ENCODE data around the gene ROM1.
A peak's percentile ranks its signal among the peaks of the same experiment; 100 is the strongest.
"Not testable (repeated sequence)": the region's sequence is repeated elsewhere in the genome, so short reads cannot be mapped to it uniquely, and the experiment has no call there.

Gene ROM1

GRCh38 chr11:62612366-62613290, at the start of gene ROM1, which contains the start of gene EML3:
TSS of gene ROM1 (plus strand) at chr11:62613257. CDS start at chr11:62613282, 25 bp downstream.
TSS of gene EML3 (minus strand) at chr11:62612775. CDS start at chr11:62612457, 318 bp downstream.
- DNase-seq = peak; percentile 70

DNA sequence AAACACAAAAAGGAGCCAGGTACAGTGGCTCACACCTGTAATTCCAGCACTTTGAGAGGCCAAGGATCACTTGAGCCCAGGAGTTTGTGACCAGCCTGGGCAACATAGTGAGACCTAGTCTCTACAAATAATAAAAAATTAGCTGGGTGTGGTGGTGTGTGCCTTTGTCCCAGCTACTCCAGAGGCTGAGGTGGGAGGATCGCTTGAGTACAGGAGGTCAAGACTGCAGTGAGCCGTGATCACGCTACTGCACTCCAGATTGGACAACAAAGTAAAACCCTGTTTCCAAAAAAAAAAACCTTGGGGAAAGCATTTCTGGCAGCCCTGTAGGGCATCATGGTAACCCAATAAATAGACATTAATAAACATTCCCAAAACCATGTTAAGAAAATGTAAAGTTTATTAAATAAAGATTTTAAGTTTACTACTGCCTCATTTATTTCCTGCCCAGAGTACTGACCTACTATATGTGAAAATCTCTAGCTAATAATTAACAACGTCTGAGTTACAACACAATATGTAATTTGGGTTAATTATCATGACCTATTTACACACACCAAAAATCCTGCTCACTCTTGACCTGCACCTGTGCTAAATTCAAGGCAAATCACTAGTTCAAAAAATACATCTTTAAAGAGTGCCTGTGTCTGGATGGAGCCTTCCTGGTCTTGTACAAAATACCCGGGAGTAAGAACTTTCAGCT, 47.8 kb upstream of the ROM1 start:
- no peak for DNase-seq

GRCh38 chr11:62566247-62566646, 46.8 kb upstream of the ROM1 start:
- no peak for DNase-seq

DNA sequence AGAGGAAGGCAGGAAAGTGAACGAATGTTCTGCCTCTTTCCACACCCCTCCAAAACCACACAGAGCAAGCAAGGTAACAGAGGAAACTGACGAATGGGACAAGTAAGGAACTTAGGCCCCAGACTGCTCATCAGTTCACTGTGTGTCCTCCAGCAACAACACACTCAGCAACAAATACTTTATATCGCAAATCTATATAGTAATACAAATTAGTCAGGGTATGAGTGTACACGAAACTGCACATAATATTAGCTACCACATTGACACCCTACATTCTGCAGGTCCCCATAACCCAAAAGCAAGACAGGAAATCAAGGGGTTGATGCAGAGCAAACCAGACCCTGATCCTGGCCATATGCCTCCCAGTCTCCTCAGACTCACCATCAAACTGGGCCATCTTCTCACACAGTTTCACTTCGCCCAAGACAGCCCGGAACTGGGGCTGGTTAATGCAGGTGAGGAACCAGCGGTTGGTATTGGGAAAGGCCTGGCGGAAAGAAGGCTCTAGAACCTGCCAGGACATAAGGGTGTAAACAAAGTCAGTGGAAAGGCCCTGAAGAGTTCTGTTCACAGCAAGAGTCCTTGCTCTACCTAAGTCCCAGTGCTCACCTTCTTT, 45.9 kb upstream of the ROM1 start:
- no peak for DNase-seq

GRCh38 chr11:62569611-62570010, 43.4 kb upstream of the ROM1 start:
- no peak for DNase-seq

- not testable (repeated sequence) for DNase-seq
Measured at GRCh38 chr11:62570903-62571302, 42.2 kb upstream of the ROM1 start.

DNA sequence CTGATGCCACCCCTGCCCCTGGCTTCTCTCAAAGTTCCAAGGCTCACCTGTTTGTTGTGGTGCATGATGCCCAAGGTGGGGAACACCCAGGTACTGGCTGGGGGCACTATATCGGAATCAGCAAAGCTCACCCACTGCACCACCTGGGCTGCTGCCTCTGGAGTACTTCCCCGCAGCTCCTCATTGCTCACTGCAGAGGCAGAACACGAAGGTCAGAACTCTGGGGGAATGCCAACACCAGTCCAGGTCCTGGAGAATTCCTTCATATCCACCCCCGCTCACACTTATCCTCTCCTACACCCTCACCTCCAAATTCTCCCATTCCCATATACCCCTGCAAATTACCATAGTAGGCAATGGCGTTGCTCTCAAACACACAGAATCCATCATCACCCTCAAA, 41.6 kb upstream of the ROM1 start:
- DNase-seq = not testable (repeated sequence)

DNA sequence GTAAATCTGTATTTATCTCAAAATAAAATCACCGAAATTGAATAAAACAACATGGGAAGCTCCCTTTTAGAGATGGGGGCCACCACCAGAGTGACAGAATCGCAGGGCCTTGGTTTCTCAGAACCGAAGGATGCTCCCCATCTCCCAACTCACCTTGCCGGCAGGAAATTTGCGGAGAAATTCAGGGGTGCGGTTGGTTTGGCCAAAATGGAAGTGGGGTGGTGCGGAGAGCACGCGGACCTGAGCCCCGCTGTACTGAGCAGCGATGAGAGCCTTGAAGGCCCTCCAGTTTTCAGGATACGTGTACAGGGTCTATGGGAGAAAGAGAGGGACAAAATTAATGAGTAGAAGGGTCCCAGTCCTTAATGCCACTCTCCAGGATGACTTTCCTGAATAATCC, 40.6 kb upstream of the ROM1 start:
- no peak for DNase-seq

GRCh38 chr11:62573006-62573591, 40.0 kb upstream of the ROM1 start:
- peak; percentile 22 for DNase-seq

- DNase-seq = peak; percentile 99
Measured at GRCh38 chr11:62573592-62574362, 39.3 kb upstream of the ROM1 start, which contains the start of gene EEF1G. TSS of gene EEF1G (minus strand) at chr11:62573891. CDS start at chr11:62573842, 49 bp downstream.

DNA sequence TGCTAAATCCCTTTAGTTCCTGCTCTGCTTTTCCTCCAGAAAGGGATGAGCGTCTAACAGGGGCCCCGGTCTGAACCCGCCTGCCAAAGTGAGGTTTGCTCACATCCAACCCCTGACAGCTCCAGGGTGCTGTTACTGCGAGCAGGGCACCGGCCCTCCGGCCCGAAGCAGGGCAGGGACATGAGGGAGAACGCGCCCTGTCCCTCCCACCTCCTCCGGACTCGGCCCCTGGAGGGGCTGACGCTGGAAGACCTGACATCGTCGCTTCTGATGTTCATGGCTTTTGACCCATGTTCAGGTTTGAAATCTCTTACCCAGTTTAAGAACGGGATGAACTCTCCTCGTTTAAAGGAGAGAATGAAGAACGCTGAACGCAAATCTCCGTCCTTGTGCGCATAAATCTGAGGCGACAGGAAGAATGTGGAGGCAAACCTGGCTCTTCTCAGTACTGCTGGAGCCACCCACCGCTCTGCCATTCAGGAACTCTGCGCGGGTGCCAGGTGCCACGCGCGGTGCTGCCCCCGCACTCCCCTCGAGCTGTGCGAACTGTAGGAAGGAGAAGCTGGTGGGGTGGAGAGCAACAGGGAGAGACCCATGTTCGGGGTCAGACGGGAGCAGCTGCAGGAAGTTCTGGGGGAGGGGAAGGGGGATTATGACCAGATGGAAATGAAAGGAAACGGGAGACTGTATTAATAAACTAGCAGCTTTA, 38.5 kb upstream of the ROM1 start:
- no peak for DNase-seq

GRCh38 chr11:62575156-62575555, 37.9 kb upstream of the ROM1 start:
- peak; percentile 41 for DNase-seq

DNA sequence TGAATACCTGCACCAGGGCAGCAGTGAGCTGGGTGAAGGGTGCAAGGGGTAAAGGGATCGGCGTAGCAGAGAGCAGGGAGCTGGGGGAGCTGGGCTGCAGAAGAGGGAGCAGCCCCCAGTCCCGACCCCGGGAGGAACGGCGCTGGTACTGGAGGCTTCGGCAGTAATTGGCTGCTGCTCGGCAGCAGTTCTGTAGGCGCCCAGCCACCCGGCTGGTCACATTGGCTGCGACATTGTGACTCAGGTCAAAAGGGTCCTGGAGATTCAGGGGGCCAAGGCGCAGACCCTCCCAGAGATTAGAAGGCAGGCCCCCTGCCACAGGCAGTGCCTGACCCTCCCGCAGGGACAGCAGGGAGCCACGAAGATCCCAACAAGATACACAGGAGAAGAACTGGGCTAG, 37.2 kb upstream of the ROM1 start:
- no peak for DNase-seq

DNA sequence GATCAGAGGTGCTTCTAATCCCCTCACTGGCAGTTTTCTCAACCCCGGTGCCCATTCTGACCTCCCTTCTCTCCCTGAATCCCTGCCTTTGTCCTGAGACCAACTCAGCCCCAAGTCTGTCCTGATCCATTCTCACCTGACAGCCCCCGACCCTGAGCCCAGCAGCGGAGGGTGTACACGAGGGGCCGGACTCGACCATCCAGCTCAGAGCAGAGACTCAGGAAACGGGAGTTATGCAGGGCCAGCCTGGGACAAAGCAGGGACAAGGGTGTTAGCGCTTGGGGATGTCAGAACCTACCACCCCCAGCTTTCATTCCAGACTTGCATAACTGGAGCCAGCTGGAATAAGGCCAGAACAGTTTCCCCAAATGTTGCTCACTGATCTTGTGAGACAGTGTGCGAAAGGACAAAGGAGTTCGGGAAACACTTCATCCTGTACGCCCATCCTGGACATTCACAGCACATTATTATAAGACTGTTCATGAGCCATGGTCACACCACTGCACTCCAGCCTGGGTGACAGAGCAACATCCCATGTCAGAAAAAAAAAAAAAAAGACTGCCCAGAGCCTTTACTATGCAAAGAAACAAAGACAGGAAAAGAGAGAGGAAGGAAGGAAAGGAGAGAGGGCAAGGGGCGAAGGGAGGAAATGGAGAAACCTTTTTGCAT, 35.9 kb upstream of the ROM1 start:
- no peak for DNase-seq

DNA sequence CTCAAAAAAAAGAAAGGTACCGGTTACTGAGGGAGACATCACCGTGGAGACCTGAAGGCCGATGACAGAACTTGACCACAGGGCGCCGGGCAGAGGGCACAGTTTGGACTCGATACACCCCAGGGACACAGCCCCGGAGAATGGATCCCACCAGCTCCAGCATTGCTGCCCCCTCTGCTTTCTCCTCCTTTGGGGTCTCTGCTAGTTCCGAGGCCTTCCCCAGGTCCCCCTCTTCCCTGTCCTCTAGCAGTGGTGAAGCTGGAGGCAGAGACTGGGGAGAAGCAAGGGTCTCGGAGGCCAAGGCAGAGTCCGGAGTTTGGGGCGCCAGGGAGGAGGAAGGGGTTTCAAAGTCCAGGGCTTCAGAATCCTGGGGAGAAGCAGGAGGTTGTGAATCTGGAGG, 34.5 kb upstream of the ROM1 start:
- no peak for DNase-seq

GRCh38 chr11:62579252-62579651, 33.8 kb upstream of the ROM1 start:
- no peak for DNase-seq

- no peak for DNase-seq
Measured at GRCh38 chr11:62580959-62581715, 31.9 kb upstream of the ROM1 start.

GRCh38 chr11:62581735-62582134, 31.3 kb upstream of the ROM1 start:
- DNase-seq = not testable (repeated sequence)

- DNase-seq = not testable (repeated sequence)
Measured at GRCh38 chr11:62585356-62585755, 27.7 kb upstream of the ROM1 start.
